GM10248 (cell line): Measurements from ENCODE around the gene ARHGAP15.

ENCODE experiments used
- CTCF ChIA-PET: fragments of 300-600 bp; sonication (Branson Sonifier 250); formaldehyde crosslinking; extraction: SDS; loops from one replicate; lab custom pipeline; 2021; ENCODE audit warnings: antibody characterized with exemption; lab: Yijun Ruan, JAX
- POLR2A ChIA-PET: fragments of 350-650 bp; sonication (Branson Sonifier 250); formaldehyde crosslinking; extraction: SDS; loops from one replicate; lab custom pipeline; 2020; ENCODE audit warnings: antibody characterized with exemption; lab: Yijun Ruan, JAX
- DNase-seq: peaks from one replicate; pipeline ENCODE4 v3.0.0; 2012; ENCODE audit errors: extremely low spot score
- TF ChIP-seq, protein P1 (sequence below): IDR thresholded peaks from 2 replicates; pipeline ENCODE4 v1.5.1; 2012; ENCODE audit warnings: mild to moderate bottlenecking, low read depth; ENCODE audit errors: extremely low read depth, missing control alignments, control extremely low read depth

The ARHGAP15 gene

DNA sequence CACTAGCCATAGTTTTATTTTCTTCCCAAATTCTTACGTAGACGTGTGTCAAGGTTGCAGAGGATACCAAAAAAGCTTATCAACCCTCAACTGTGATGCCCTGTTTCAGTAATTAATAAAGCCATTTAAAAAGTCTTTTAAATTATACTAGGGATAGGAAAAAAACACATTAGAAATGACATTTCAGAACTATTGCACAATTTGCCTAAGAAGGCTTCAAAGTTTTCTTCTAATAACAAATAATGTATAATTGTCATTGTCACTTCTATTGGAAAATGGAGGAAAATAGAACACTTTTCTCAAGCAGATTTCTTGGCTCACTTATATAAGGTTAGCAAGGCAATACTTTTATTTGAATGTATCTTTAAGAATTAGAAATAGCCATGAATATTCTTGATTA is 253.8 kb downstream of the ARHGAP15 start:
- ChIA-PET CTCF (interaction anchor here (1.2 kb wide), 1 partner anchor 26 kb away, joined by 3 read pairs; no protein-coding TSS in a partner anchor), POLR2A (no interaction called here)
- TF ChIP-seq, protein P1, sequence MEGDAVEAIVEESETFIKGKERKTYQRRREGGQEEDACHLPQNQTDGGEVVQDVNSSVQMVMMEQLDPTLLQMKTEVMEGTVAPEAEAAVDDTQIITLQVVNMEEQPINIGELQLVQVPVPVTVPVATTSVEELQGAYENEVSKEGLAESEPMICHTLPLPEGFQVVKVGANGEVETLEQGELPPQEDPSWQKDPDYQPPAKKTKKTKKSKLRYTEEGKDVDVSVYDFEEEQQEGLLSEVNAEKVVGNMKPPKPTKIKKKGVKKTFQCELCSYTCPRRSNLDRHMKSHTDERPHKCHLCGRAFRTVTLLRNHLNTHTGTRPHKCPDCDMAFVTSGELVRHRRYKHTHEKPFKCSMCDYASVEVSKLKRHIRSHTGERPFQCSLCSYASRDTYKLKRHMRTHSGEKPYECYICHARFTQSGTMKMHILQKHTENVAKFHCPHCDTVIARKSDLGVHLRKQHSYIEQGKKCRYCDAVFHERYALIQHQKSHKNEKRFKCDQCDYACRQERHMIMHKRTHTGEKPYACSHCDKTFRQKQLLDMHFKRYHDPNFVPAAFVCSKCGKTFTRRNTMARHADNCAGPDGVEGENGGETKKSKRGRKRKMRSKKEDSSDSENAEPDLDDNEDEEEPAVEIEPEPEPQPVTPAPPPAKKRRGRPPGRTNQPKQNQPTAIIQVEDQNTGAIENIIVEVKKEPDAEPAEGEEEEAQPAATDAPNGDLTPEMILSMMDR, result no peak
- DNase-seq, result no peak

DNA sequence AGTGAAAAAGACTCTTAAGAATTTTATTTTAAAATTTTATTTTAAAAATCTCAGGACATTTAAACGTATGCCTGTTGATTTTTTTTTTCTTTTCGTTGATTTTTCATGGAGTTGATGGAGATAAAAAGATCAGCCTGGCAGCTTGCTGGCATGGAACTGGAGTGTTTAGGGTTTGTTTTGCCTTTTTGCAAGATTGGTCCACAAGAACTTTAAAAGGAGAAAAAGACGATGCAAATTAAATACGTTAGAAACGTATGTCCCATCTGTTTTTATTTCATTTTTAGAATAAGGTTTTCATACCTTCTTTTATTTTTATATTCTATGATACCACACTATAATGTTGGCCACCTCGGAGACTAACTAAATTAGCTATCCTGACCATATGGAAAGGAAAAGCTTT is 254.9 kb downstream of the ARHGAP15 start:
- POLR2A ChIA-PET, result no interaction called here
- CTCF ChIA-PET, result interaction anchor here (1.4 to 1.8 kb wide), 2 partner anchors 8 to 20 kb away, joined by 3 to 5 read pairs; no protein-coding TSS in a partner anchor
- DNase-seq, result no peak
- TF ChIP-seq, protein P1, result no peak

DNA sequence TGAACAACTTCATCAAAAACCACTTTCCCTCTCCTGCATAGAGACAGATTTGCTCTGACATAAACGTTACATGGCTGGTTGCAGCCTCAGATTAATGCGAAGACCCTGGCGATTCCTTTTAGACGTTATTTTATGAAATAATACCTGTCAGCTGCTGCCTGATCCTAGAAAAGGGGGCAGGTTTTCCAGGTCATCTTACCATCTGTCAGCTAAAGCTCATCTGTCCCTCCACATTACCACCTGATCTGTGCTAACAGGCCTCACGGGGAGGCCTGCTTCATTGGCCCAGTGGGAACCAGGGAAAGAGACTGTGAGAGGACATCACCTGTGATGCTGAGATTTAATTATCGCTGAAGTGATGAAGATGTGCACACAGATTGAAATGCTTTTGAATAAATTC is 261.0 kb downstream of the ARHGAP15 start:
- CTCF ChIA-PET, result no interaction called here

DNA sequence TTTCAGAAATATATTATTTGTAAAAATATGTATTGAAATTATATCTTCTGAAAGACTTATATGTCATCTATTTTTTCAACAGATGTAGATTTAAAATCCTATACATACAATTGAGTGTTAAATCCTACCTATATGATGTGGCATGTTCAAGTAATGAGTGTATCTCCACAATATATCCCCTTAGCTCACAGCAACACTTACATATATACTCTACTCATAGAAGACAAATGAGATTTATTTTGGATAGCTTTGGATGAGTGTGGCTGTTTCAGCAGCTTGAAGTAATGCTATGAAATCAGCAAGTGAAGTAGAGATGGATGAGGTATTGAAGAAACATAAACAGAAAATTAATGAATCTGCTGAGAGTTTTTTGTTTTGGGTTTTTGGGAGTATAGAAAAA is 263.1 kb downstream of the ARHGAP15 start:
- ChIA-PET CTCF (no interaction called here), POLR2A (no interaction called here)
- DNase-seq, result no peak
- TF ChIP-seq, protein P1, result no peak

More for the DNA sequence above, 261.0 kb downstream of the ARHGAP15 start:
- POLR2A ChIA-PET, result no interaction called here
- TF ChIP-seq, protein P1, result no peak
- DNase-seq, result no peak

DNA sequence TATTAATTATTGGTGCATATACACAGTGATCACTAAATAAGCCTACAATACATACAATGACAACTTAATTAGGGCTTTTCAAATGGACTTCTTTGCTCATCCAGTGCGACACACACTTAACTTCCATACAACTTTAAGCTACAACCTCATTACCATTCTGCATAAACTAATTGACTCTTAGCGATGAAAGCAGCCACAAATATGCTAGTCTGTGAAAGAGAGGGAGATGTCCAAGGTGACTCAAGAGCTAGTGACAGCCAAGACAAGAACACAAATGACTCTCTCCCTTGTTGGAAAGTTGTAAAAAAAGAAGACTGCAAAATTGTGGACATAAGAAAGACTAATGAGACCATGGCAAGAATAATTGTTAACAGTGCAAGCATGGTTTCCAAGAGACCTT is 264.8 kb downstream of the ARHGAP15 start:
- TF ChIP-seq, protein P1, result no peak
- POLR2A ChIA-PET, result no interaction called here
- no peak for DNase-seq
- CTCF ChIA-PET, result interaction anchor here (1.2 kb wide), 1 partner anchor 35 kb away, joined by 3 read pairs; no protein-coding TSS in a partner anchor

DNA sequence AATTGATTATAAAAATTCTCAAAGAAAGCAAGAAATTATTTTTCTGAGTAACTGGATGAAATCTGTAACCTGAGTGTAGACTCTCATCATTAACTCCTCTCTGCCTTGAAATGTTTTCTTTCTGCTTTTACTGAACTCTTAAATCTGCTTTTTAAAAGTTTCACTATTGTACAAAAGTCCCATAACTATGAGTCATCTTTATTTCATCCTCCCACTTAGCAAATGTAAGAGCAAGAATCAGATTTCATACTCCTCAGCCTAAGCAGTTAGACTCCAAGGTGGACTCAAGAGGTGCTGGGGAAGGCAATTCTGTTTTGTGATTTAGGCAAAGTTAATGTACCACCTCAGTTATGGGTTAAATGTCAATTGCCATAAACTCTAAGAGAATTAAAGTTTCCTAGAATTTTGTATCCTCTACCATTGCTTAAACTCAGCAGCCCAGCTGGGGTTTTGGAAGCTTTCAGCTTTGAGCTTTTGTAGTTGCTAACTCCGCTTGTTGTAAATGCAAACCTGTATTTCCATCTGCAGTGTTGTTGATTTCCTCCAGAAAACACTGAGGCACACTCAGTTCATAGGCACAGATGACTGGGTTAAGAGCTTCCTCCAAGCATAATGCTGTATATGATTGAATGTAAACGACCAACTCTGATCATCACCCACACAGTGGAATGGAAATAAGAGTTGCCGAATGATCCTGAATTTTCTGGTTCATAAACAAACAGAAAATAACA is 268.8 kb downstream of the ARHGAP15 start:
- POLR2A ChIA-PET, result no interaction called here
- CTCF ChIA-PET, result no interaction called here
- TF ChIP-seq, protein P1, result no peak
- no peak for DNase-seq
